ENCODE data around the gene ABLIM2.

The ABLIM2 gene

DNA sequence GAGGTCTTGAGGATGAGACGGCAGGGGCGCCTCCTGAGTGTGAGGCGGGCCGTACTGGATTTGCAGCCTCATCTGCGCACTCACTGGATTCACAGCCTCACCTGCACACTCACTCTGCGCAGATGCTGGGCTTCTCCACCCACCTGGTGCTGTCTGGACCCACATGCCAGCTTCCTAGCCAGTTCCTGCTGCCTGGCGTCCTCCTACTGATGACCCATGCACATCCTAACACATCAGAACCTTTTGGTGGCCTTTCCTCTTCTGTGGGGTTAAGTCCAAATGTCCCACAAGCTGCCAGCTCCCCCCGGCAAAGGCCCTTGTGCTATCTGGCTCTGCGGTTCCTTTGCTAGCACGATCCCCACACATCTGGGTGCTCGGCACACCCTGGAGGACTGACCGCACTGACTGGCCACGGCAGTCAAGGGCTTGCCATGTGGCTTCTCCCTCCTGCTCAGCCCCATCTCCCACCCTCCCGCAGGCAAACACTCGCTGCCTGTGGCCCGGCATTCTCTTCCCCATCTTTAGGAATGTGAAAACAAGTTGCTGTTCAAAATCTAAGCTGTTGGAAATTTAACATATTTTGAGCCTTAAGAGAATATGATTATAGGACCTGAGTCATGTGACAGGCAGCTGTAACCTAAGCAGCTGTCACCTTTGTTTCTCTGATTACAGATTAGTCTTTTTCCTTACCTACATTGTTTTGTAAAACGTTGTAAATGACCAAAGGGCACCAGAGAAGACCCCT is 179.5 kb downstream of the ABLIM2 start:
- Histone ChIP-seq H3K27me3 (ENCODE audit: control insufficient read depth, insufficient read depth, low read length) (no peaks in the 10 kb centered on the region), H3K36me3 (ENCODE audit: control insufficient read depth, insufficient read depth, low read length) (no peaks in the 10 kb centered on the region), H3K9me3 (ENCODE audit: control insufficient read depth, insufficient read depth, low read depth, low read length) (no peaks in the 10 kb centered on the region), H3K4me3 (ENCODE audit: low read depth, low read length) (peak overlapping the region; percentile 10; the same call in 1 of the 2 replicates), H3K4me1 (ENCODE audit: control insufficient read depth, insufficient read depth, low read length) (peaks cover 23% of the 10 kb centered on the region), H3K9ac (ENCODE audit: low read length) (peak overlapping the region; percentile 72), H3K27ac (ENCODE audit: low read depth, low read length) (peak overlapping the region; percentile 94; the same call in 1 of the 2 replicates)

DNA sequence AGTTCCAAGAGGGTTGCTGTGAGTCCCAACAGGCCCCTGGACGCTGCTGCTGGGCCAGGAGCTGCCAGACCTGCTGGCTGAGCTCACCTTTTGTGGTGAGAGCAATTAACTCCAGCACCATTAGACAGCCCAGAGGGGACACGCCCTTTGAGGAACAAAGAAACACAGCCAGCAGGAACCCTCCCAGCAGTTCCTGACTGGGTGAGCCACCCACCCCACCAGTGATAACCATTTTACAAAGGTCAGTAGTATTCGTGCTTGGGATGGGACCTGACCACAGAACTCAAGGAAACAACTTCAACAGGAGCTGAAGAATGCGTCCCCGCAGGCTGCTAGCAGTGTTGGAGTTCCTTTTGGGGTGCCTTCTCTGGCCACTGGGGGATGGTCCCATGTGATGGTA is 180.1 kb downstream of the ABLIM2 start:
- Histone ChIP-seq H3K27ac (ENCODE audit: low read depth, low read length) (peak overlapping the region; percentile 94; the same call in 1 of the 2 replicates), H3K36me3 (ENCODE audit: control insufficient read depth, insufficient read depth, low read length) (no peaks in the 10 kb centered on the region), H3K4me1 (ENCODE audit: control insufficient read depth, insufficient read depth, low read length) (peaks cover 25% of the 10 kb centered on the region), H3K9me3 (ENCODE audit: control insufficient read depth, insufficient read depth, low read depth, low read length) (no peaks in the 10 kb centered on the region), H3K27me3 (ENCODE audit: control insufficient read depth, insufficient read depth, low read length) (no peaks in the 10 kb centered on the region), H3K4me3 (ENCODE audit: low read depth, low read length) (peak overlapping the region; percentile 1; the same call in 1 of the 2 replicates), H3K9ac (ENCODE audit: low read length) (peak overlapping the region; percentile 72)

DNA sequence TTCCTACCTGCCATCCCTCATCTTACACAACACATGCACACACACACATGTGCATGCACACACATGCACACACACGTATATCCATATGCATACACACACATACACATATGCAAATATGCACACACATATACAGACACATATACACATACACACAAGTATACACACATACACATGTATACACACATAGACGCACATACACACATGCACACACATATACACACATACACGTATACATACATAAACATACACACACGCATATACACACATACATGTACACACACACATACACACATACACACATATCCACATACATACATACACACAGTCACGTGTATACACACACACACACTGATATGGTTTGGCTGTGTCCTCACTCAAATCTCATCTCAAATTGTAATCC is 182.0 kb downstream of the ABLIM2 start:
- Histone ChIP-seq H3K9me3 (ENCODE audit: control insufficient read depth, insufficient read depth, low read depth, low read length) (no peaks in the 10 kb centered on the region), H3K36me3 (ENCODE audit: control insufficient read depth, insufficient read depth, low read length) (no peaks in the 10 kb centered on the region), H3K27me3 (ENCODE audit: control insufficient read depth, insufficient read depth, low read length) (no peaks in the 10 kb centered on the region), H3K4me3 (ENCODE audit: low read depth, low read length) (no peak overlapping the region), H3K4me1 (ENCODE audit: control insufficient read depth, insufficient read depth, low read length) (peaks cover 37% of the 10 kb centered on the region), H3K9ac (ENCODE audit: low read length) (no peak overlapping the region), H3K27ac (ENCODE audit: low read depth, low read length) (no peak overlapping the region)

DNA sequence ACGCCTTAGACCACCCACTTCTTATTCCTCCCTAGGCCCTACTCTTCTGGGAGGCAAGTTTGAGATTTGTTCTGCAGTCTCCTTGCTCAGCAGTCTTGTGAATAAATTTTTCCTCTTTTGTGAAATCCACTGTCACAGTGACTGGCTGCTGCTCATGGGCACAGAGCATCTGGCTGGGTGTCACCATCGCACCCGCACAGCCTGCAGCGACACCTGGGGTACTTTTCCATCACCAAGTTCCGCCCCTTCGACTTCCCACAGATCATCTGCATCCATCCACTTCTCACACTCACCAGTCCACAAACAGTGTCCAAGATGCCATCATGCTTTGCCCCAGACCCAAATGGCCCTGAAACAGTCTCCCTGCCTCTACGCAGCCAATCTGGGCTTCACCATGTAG is 182.6 kb downstream of the ABLIM2 start:
- Histone ChIP-seq H3K27ac (ENCODE audit: low read depth, low read length) (no peak overlapping the region), H3K9me3 (ENCODE audit: control insufficient read depth, insufficient read depth, low read depth, low read length) (no peaks in the 10 kb centered on the region), H3K36me3 (ENCODE audit: control insufficient read depth, insufficient read depth, low read length) (no peaks in the 10 kb centered on the region), H3K9ac (ENCODE audit: low read length) (no peak overlapping the region), H3K4me3 (ENCODE audit: low read depth, low read length) (no peak overlapping the region), H3K27me3 (ENCODE audit: control insufficient read depth, insufficient read depth, low read length) (no peaks in the 10 kb centered on the region), H3K4me1 (ENCODE audit: control insufficient read depth, insufficient read depth, low read length) (peaks cover 43% of the 10 kb centered on the region)

DNA sequence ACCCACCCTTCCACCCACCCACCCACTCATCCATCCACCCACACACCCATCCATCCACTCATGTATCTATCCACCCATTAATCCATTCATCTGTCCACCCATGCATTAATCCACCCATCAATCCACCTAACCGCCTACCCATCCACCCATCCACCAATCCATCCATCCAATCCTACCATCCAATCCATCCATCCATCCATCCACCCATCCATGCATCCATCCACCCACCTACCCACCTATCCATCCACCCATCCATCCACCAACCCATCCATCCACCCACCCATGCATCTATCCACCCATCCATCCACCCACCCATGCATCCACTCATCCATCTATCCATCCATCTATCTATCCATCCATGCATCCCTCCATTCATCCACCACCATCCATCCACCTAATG is 184.2 kb downstream of the ABLIM2 start:
- H3K4me3 ChIP-seq (ENCODE audit: low read depth, low read length): no peak overlapping the region
- no peak overlapping the region for H3K9ac ChIP-seq (ENCODE audit: low read length)
- no peaks in the 10 kb centered on the region for H3K9me3 ChIP-seq (ENCODE audit: control insufficient read depth, insufficient read depth, low read depth, low read length)
- H3K27ac ChIP-seq (ENCODE audit: low read depth, low read length): no peak overlapping the region
- no peaks in the 10 kb centered on the region for H3K27me3 ChIP-seq (ENCODE audit: control insufficient read depth, insufficient read depth, low read length)
- H3K36me3 ChIP-seq (ENCODE audit: control insufficient read depth, insufficient read depth, low read length): no peaks in the 10 kb centered on the region
- peaks cover 51% of the 10 kb centered on the region for H3K4me1 ChIP-seq (ENCODE audit: control insufficient read depth, insufficient read depth, low read length)

DNA sequence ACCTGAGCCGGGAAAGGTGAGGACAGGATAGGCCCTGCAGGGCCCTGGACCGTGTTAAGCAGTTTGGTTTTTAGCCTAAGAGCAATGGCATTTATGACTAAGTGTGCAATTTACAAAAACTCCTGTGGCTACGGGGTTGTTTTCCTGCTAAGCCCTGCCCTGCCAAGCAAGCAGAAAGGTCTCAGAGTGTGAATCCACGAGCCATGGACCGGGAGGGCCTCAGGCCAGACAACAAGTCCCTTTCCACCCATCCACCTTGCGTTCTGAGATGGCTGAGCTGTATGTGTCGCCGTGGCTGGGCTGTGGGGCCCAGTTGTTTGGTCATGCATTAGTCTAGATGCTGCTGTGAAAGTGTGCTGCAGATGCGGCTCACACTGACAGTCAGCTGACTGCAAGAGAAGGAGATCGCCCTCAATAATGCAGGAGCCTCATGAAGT is 185.1 kb downstream of the ABLIM2 start:
- H3K9me3 ChIP-seq (ENCODE audit: control insufficient read depth, insufficient read depth, low read depth, low read length): no peaks in the 10 kb centered on the region
- H3K4me3 ChIP-seq (ENCODE audit: low read depth, low read length): no peak overlapping the region
- no peak overlapping the region for H3K27ac ChIP-seq (ENCODE audit: low read depth, low read length)
- peaks cover 45% of the 10 kb centered on the region for H3K4me1 ChIP-seq (ENCODE audit: control insufficient read depth, insufficient read depth, low read length)
- H3K36me3 ChIP-seq (ENCODE audit: control insufficient read depth, insufficient read depth, low read length): no peaks in the 10 kb centered on the region
- H3K27me3 ChIP-seq (ENCODE audit: control insufficient read depth, insufficient read depth, low read length): no peaks in the 10 kb centered on the region
- H3K9ac ChIP-seq (ENCODE audit: low read length): no peak overlapping the region

DNA sequence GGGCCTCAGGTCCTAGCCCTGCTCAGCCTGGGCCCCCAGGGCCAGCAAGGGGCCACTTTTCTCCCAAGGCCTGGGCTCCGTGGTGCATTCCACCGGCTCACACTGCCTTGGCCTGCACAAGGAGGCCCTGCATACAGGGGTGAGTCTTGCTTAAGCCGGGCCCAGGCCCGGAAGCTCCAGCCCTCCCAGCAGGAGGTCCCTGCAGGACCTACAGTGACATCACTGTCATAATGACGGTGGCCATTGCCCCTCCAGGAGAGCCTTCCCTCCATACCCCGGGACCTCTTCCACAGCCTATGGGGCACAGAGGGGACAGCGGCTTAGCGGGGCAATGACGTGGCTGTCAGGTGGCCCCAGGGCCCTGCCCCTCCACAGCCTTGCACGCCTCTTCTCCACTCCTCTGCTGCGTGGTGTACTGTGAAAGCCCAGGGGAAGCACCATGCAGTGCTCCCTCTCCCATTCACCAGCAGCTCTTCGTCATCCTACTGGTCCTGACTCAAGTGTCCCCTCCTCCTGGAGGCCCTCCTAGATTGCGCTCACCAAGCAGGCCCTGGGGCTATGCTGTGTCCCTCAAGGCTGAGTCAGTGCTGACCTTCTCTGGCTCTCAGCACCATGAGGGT is 186.6 kb downstream of the ABLIM2 start:
- peak overlapping the region; percentile 27; the same call in 1 of the 2 replicates for H3K27ac ChIP-seq (ENCODE audit: low read depth, low read length)

DNA sequence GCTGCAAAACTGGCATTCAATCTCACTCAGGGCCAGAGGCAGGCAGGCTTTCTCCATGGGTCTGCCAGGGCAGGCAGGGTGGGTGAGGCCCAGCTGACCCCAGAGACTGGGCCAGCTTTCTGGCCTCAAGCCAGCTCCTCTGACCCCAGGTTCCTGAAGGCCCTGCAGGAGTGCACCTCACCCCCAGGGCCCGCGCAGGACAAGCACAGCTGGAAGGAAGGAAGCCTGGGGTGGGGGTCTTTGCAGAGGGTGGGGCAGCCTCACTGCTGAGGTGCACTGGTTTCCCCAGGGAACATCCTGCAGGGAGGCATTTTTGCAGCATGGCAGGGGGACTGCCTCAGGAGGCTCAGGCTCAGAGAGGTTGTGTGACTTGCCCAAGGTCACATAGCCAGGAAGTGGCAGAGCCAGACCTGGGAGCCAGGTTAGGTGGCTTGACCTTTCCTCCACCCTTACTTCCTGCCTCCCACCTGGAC is 187.4 kb downstream of the ABLIM2 start:
- no peaks in the 10 kb centered on the region for H3K27me3 ChIP-seq (ENCODE audit: control insufficient read depth, insufficient read depth, low read length)
- peak overlapping the region; percentile 43 for H3K9ac ChIP-seq (ENCODE audit: low read length)
- H3K4me1 ChIP-seq (ENCODE audit: control insufficient read depth, insufficient read depth, low read length): peaks cover 45% of the 10 kb centered on the region
- no peaks in the 10 kb centered on the region for H3K9me3 ChIP-seq (ENCODE audit: control insufficient read depth, insufficient read depth, low read depth, low read length)
- H3K36me3 ChIP-seq (ENCODE audit: control insufficient read depth, insufficient read depth, low read length): no peaks in the 10 kb centered on the region
- no peak overlapping the region for H3K4me3 ChIP-seq (ENCODE audit: low read depth, low read length)
- H3K27ac ChIP-seq (ENCODE audit: low read depth, low read length): peak overlapping the region; percentile 27; the same call in 1 of the 2 replicates

More for the DNA sequence above, 186.6 kb downstream of the ABLIM2 start:
- Histone ChIP-seq H3K4me3 (ENCODE audit: low read depth, low read length) (no peak overlapping the region), H3K27me3 (ENCODE audit: control insufficient read depth, insufficient read depth, low read length) (no peaks in the 10 kb centered on the region), H3K4me1 (ENCODE audit: control insufficient read depth, insufficient read depth, low read length) (peaks cover 45% of the 10 kb centered on the region), H3K36me3 (ENCODE audit: control insufficient read depth, insufficient read depth, low read length) (no peaks in the 10 kb centered on the region), H3K9ac (ENCODE audit: low read length) (peak overlapping the region; percentile 67), H3K9me3 (ENCODE audit: control insufficient read depth, insufficient read depth, low read depth, low read length) (no peaks in the 10 kb centered on the region)

DNA sequence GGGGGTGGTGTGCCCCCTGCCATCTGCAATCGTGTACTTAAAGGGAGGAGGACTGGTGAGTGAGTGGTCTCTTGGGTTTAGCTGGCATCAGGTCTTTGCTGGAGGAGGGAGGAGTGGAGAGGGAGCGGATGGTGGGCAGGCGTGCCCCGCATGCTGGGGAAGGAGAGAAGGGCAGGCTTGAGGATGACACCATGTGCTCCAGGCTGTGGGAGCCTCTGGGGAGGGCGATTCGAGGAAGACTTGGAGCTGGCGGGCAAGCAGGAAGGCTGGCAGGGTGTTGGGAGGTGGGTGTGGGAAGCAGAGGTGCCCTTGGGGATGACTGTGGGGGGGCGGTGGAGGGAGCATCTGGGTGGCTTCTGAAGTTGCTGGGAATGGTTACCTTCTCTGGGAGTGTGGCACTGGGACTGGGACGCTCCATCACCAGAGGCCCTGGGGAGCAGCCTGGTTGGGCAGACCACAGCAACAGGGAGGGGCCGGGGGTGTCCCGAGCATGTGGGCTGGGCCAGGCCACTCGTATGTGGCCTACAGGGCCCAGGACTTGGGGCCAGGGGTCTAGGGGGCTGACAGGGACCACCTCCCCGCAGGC is 188.2 kb downstream of the ABLIM2 start:
- H3K27me3 ChIP-seq (ENCODE audit: control insufficient read depth, insufficient read depth, low read length): no peaks in the 10 kb centered on the region
- H3K9ac ChIP-seq (ENCODE audit: low read length): peak overlapping the region; percentile 55
- H3K9me3 ChIP-seq (ENCODE audit: control insufficient read depth, insufficient read depth, low read depth, low read length): no peaks in the 10 kb centered on the region
- peaks cover 45% of the 10 kb centered on the region for H3K4me1 ChIP-seq (ENCODE audit: control insufficient read depth, insufficient read depth, low read length)
- H3K4me3 ChIP-seq (ENCODE audit: low read depth, low read length): no peak overlapping the region
- H3K27ac ChIP-seq (ENCODE audit: low read depth, low read length): no peak overlapping the region; the same call in 1 of the 2 replicates
- no peaks in the 10 kb centered on the region for H3K36me3 ChIP-seq (ENCODE audit: control insufficient read depth, insufficient read depth, low read length)

DNA sequence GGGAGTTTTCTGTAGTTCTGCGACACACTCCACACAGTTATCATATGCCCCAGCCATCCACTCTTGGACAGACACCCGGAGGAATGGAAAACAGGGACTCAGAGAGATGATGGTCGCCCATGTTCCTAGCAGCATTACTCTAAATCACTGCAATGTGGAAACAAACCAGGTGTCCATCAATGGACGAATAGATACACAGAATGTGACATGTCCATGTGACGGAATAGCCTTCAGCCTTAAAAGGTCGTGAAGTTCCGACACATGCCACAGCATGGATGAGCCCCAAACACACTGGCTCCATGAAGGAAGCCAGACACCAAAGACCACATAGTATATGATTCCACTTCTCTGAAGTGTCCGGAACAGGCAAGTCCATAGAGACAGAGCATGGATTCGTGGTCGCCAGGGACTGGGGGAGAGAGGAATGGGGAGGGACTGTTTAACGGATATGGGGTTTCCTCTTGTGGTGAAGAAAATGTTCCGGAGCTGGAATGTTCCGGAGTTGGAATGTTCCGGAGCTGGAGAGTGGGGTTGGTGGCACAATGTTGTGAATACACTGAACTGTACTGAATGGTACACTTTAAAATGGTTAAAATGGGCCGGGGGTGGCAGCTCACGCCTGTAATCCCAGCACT is 190.2 kb downstream of the ABLIM2 start:
- Histone ChIP-seq H3K9me3 (ENCODE audit: control insufficient read depth, insufficient read depth, low read depth, low read length) (no peaks in the 10 kb centered on the region), H3K36me3 (ENCODE audit: control insufficient read depth, insufficient read depth, low read length) (no peaks in the 10 kb centered on the region), H3K4me1 (ENCODE audit: control insufficient read depth, insufficient read depth, low read length) (peaks cover 47% of the 10 kb centered on the region), H3K27ac (ENCODE audit: low read depth, low read length) (no peak overlapping the region), H3K9ac (ENCODE audit: low read length) (no peak overlapping the region), H3K4me3 (ENCODE audit: low read depth, low read length) (no peak overlapping the region), H3K27me3 (ENCODE audit: control insufficient read depth, insufficient read depth, low read length) (no peaks in the 10 kb centered on the region)

All from HUES6 (cell line).